HEK293 (cell line): Measurements from ENCODE around the gene S100A4.

ENCODE experiments used
- CTCF ChIA-PET: fragments of 350-600 bp; formaldehyde crosslinking; extraction: SDS; loops from one replicate; lab custom pipeline; 2021; ENCODE audit warnings: antibody characterized with exemption; lab: Yijun Ruan, JAX
- POLR2A ChIA-PET: fragments of 300-600 bp; formaldehyde crosslinking; extraction: SDS; loops from one replicate; lab custom pipeline; 2020; ENCODE audit warnings: antibody characterized with exemption, inconsistent platforms; lab: Yijun Ruan, JAX
- H3K27ac ChIP-seq: fragments of 200-500 bp; sonication (Bioruptor generic); 2 replicates; pipeline ENCODE4 v1.5.1; 2014; ENCODE audit warnings: low read depth, low read length, control low read depth, inconsistent platforms; ENCODE audit errors: extremely low read depth
- H3K36me3 ChIP-seq, 2 experiments: fragments of 200-500 bp in 1 of 2; sonication (Bioruptor generic) in 1 of 2; 1 replicate in 1 of 2; 2 replicates in 1 of 2; pipeline ENCODE4 v1.5.1; 2014 to 2017; ENCODE audit warnings: inconsistent platforms in 2 of 2, low read length in 2 of 2; ENCODE audit not compliant: control insufficient read depth in 2 of 2, insufficient read depth in 1 of 2
- H3K4me1 ChIP-seq: fragments of 200-500 bp; sonication (Bioruptor generic); 2 replicates; pipeline ENCODE4 v1.5.1; 2014; ENCODE audit warnings: mild to moderate bottlenecking, low read length, inconsistent platforms; ENCODE audit not compliant: control insufficient read depth, insufficient read depth
- H3K4me3 ChIP-seq: 2 replicates; pipeline ENCODE4 v1.5.1; 2011; ENCODE audit warnings: low read depth, mild to moderate bottlenecking, control low read depth, low read length, moderate library complexity
- H3K9me3 ChIP-seq: fragments of 200-500 bp; sonication (Bioruptor generic); 2 replicates; pipeline ENCODE4 v1.5.1; 2014; ENCODE audit warnings: low read depth, low read length, inconsistent platforms; ENCODE audit not compliant: control insufficient read depth, insufficient read depth
- BCL6B ChIP-seq: fragments of 450-650 bp; formaldehyde crosslinking; IDR thresholded peaks from 2 replicates; pipeline ENCODE4 v1.5.1; 2017; ENCODE audit warnings: missing biosample characterization, missing genetic modification characterization
- EGR2 ChIP-seq: fragments of 450-650 bp; formaldehyde crosslinking; IDR thresholded peaks from 2 replicates; pipeline ENCODE4 v1.5.1; 2016; ENCODE audit warnings: low read depth, missing biosample characterization, missing genetic modification characterization
- GFI1B ChIP-seq: fragments of 450-650 bp; formaldehyde crosslinking; IDR thresholded peaks from 2 replicates; pipeline ENCODE4 v1.5.1; 2016; ENCODE audit warnings: missing biosample characterization, missing genetic modification characterization
- GLIS1 ChIP-seq: fragments of 450-650 bp; formaldehyde crosslinking; IDR thresholded peaks from 2 replicates; pipeline ENCODE4 v1.5.1; 2016; ENCODE audit warnings: missing biosample characterization, missing genetic modification characterization
- KLF1 ChIP-seq: fragments of 450-650 bp; formaldehyde crosslinking; IDR thresholded peaks from 2 replicates; pipeline ENCODE4 v1.5.1; 2016; ENCODE audit warnings: missing biosample characterization, missing genetic modification characterization
- KLF9 ChIP-seq: fragments of 450-650 bp; formaldehyde crosslinking; IDR thresholded peaks from 2 replicates; pipeline ENCODE4 v1.5.1; 2016; ENCODE audit warnings: missing biosample characterization, missing genetic modification characterization, low read depth
- TRIM28 ChIP-seq: IDR thresholded peaks from 2 replicates; pipeline ENCODE4 v1.6.1; 2011; ENCODE audit warnings: low read length, control low read depth, borderline replicate concordance
- ZFHX2 ChIP-seq: fragments of 450-650 bp; formaldehyde crosslinking; conservative IDR thresholded peaks from 2 replicates; pipeline ENCODE4 v1.5.1; 2016; ENCODE audit warnings: missing biosample characterization, missing genetic modification characterization
- ZIC2 ChIP-seq: fragments of 450-650 bp; formaldehyde crosslinking; IDR thresholded peaks from 2 replicates; pipeline ENCODE4 v1.5.1; 2016; ENCODE audit warnings: missing biosample characterization, missing genetic modification characterization
- ZNF19 ChIP-seq: fragments of 450-650 bp; formaldehyde crosslinking; IDR thresholded peaks from 2 replicates; pipeline ENCODE4; 2016; ENCODE audit warnings: missing biosample characterization, missing genetic modification characterization, low read depth
- ZNF214 ChIP-seq: fragments of 450-650 bp; formaldehyde crosslinking; IDR thresholded peaks from 2 replicates; pipeline ENCODE4 v1.5.1; 2017; ENCODE audit warnings: missing biosample characterization, mild to moderate bottlenecking, missing genetic modification characterization, borderline replicate concordance
- ZNF221 ChIP-seq: fragments of 450-650 bp; formaldehyde crosslinking; IDR thresholded peaks from 2 replicates; pipeline ENCODE4 v1.5.1; 2017; ENCODE audit warnings: missing biosample characterization, missing genetic modification characterization, borderline replicate concordance
- ZNF48 ChIP-seq: fragments of 450-650 bp; formaldehyde crosslinking; IDR thresholded peaks from 2 replicates; pipeline ENCODE4 v1.5.1; 2016; ENCODE audit warnings: missing biosample characterization, missing genetic modification characterization
- ZNF510 ChIP-seq: fragments of 450-650 bp; formaldehyde crosslinking; IDR thresholded peaks from 2 replicates; pipeline ENCODE4 v1.5.1; 2018; ENCODE audit warnings: mild to moderate bottlenecking, missing genetic modification characterization, missing biosample characterization; ENCODE audit not compliant: insufficient replicate concordance
- ZNF585B ChIP-seq: fragments of 450-650 bp; formaldehyde crosslinking; IDR thresholded peaks from 2 replicates; pipeline ENCODE4 v1.5.1; 2016; ENCODE audit warnings: missing biosample characterization, missing genetic modification characterization
- ZNF623 ChIP-seq: fragments of 450-650 bp; formaldehyde crosslinking; IDR thresholded peaks from 2 replicates; pipeline ENCODE4 v1.5.1; 2016; ENCODE audit warnings: missing biosample characterization, missing genetic modification characterization
- ZSCAN18 ChIP-seq: fragments of 450-650 bp; formaldehyde crosslinking; IDR thresholded peaks from 2 replicates; pipeline ENCODE4 v1.5.1; 2016; ENCODE audit warnings: missing biosample characterization, missing genetic modification characterization

Gene S100A4

GRCh38 chr1:153541641-153542590 is 3.7 kb downstream of the S100A4 start:
- H3K9me3 ChIP-seq: no peaks in the 10 kb centered on the region
- ChIA-PET POLR2A (interaction anchor here (1.0 to 1.5 kb wide), 2 partner anchors 24 to 92 kb away, joined by 3 read pairs; partner anchors contain the start of genes CHTOP and S100A2), CTCF (interaction anchor here (1.1 kb wide), 1 partner anchor 31 kb away, joined by 6 read pairs; no protein-coding TSS in a partner anchor)
- H3K4me3 ChIP-seq: no peak overlapping the region
- H3K36me3 ChIP-seq: no peaks in the 10 kb centered on the region
- TF ChIP-seq KLF1 (peak; percentile 85), ZIC2 (tag by site-specific recombination) (0 out of 2 replicates have a peak, but pooled peaks have one; percentile 39), GLIS1 (tag by site-specific recombination) (peak; percentile 90), ZSCAN18 (tag by site-specific recombination) (no peak)
- H3K27ac ChIP-seq: no peak overlapping the region
- H3K4me1 ChIP-seq: peaks cover 2% of the 10 kb centered on the region; the same call in 1 of the 2 replicates

GRCh38 chr1:153540394-153541361 is 4.9 kb downstream of the S100A4 start, which contains the start of gene S100A5:
Gene S100A5, minus strand, starts transcription at chr1:153540934. Its CDS starts 743 bp downstream, at chr1:153540191.
- TF ChIP-seq GFI1B (tag by site-specific recombination) (no peak), ZNF510 (tag by site-specific recombination) (no peak), ZNF48 (tag by site-specific recombination) (no peak), ZNF214 (tag by site-specific recombination) (no peak), ZNF221 (tag by site-specific recombination) (no peak), ZNF623 (tag by site-specific recombination) (no peak), BCL6B (tag by site-specific recombination) (no peak), ZNF585B (tag by site-specific recombination) (no peak), EGR2 (peak; percentile 58), ZNF19 (tag by site-specific recombination) (no peak), ZIC2 (tag by site-specific recombination) (peak; percentile 24; the same call in 1 of the 2 replicates), ZFHX2 (peak; percentile 51; the same call in 1 of the 2 replicates), KLF9 (tag by site-specific recombination) (no peak), TRIM28 (no peak)
- no peak within 1 kb of the TSS for H3K27ac ChIP-seq
- peaks cover 2% of the 10 kb centered on the region; the same call in 1 of the 2 replicates for H3K4me1 ChIP-seq
- ChIA-PET POLR2A (interaction anchor here (1.3 to 1.5 kb wide), 2 partner anchors 23 to 25 kb away, joined by 3 read pairs; partner anchors contain the start of gene S100A2), CTCF (interaction anchor here (1.0 to 1.2 kb wide), 5 partner anchors 13 to 446 kb away, joined by 3 to 6 read pairs (median 4); partner anchors contain the start of gene RAB13)
- no peak within 1 kb of the TSS for H3K4me3 ChIP-seq
- no peaks in the 10 kb centered on the region for H3K9me3 ChIP-seq
- no peaks in the 10 kb centered on the region for H3K36me3 ChIP-seq
